ENCODE data around the gene DMXL2.
"Not testable (repeated sequence)": the region's sequence is repeated elsewhere in the genome, so short reads cannot be mapped to it uniquely, and the experiment has no call there.

DMXL2 gene, protein sequence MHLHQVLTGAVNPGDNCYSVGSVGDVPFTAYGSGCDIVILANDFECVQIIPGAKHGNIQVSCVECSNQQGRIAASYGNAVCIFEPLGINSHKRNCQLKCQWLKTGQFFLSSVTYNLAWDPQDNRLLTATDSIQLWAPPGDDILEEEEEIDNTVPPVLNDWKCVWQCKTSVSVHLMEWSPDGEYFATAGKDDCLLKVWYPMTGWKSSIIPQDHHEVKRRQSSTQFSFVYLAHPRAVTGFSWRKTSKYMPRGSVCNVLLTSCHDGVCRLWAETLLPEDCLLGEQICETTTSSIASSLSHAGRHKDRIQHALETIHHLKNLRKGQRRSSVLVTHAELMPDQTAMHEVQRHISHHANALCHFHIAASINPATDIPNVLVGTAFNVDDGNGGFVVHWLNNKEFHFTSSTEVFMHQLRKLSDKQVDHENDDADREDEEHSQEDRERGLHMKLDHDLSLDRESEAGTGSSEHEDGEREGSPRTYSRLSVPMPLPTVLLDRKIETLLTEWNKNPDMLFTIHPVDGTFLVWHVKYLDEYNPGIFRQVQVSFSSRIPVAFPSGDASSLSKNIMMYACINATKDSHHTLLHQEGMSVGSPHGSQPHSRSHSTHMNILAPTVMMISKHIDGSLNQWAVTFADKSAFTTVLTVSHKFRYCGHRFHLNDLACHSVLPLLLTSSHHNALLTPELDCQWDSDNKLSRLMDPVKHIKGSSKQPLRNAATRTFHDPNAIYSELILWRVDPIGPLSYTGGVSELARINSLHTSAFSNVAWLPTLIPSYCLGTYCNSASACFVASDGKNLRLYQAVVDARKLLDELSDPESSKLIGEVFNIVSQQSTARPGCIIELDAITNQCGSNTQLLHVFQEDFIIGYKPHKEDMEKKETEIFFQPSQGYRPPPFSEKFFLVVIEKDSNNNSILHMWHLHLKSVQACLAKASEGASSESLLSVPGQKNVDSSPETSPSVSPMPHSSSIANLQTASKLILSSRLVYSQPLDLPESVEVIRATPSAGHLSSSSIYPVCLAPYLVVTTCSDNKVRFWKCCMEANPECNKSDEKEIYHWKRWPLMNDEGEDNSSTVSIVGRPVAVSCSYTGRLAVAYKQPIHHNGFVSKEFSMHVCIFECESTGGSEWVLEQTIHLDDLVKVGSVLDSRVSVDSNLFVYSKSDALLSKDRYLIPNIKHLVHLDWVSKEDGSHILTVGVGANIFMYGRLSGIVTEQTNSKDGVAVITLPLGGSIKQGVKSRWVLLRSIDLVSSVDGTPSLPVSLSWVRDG (N-terminal part only)

DNA sequence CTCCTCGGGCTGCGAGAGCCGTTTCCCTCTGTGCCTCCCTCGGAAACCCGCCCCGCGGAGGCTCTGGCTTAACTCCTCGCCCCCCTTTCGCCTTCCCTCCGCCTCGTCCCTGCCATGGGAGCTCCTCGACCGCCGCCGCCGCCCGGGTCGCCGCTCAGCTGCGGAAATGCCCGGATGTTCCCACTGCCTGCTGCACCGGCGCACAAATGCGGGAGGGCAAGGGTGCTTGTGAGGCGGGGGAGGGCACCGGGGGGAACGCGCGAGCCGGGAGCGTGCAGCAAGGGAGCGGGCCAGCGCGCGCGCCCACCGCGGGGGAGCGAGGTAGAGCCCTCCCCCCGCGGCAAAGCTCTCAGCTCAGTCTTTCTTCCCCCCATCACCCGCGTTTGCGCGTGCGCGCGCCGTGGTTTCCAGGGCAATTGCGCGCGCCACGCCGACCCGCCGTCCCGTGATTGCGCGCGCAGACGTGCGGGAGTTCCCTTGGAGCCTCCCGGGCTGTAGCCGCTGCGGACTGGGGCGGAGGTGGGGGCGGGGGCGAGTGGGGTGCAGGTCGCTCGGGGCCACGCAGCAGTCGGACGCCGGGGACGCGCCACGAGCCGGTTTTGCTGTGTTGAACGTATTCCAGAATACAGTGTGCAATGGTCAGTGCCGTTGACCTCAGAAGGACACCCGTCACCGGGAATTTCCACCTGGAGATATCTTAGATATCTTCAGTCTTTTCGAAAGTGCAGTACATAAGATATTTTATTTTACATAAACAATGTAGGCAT lies at the start of gene DMXL2:
Gene DMXL2 (minus strand): TSS at position 168 of the 767 bp plus-strand sequence. CDS start 226 bp downstream, outside the sequence.
- DNase-seq: peak; percentile 86 to 92

- DNase-seq: peak; percentile 74 to 78
These were observed 49.6 kb upstream of the DMXL2 start for GRCh38 chr15:51672155-51672687.

DNA sequence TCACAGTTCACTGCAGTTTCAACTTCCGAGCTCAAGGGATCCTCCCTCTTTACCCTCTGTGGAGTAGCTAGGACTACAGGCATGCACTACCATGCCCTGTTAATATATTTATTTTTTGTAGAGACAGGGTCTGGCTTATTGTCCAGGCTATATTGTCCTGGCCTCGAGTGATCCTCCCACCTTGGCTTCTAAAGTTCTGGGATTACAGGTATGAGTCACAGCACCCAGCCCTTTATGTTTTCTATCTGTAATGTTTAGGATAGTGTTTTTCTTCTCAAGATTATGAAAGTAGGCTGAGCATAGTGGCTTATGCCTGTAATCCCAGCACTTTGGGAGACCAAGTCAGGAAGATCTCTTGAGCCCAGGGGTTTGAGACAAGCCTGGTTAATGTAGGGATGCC lies 46.8 kb upstream of the DMXL2 start:
- DNase-seq: no peak

DNA sequence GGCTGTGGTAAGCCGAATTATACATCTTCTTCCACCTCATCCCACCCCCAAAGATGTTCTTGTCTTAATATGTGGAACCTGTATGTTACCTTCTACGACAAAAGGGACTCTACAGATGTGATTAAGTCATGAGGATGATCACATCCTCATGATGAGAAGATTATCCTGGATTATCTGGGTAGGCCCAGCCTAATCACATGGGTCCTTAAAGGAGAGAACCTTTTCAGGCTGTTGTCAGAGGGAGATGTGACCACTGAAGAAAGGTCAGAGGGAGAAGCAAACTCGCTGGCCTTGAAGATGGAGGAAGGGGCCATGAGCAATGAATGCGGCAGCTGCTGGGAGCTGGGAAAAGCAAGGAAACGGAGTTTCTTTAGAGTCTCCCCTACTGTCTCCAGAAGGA lies 45.9 kb upstream of the DMXL2 start:
- DNase-seq: no peak

GRCh38 chr15:51667478-51667877 lies 44.9 kb upstream of the DMXL2 start:
- DNase-seq: no peak

GRCh38 chr15:51661072-51661471 lies 38.5 kb upstream of the DMXL2 start:
- no peak for DNase-seq

- peak; percentile 76 to 79 for DNase-seq
These were observed 36.1 kb upstream of the DMXL2 start for GRCh38 chr15:51658664-51659063.

- DNase-seq: not testable (repeated sequence)
These were observed 33.0 kb upstream of the DMXL2 start for GRCh38 chr15:51655401-51656057.

- no peak for DNase-seq
These were observed 29.6 kb upstream of the DMXL2 start for GRCh38 chr15:51652084-51652668.

- DNase-seq: peak; percentile 72 to 92
These were observed 27.3 kb upstream of the DMXL2 start for GRCh38 chr15:51649659-51650521.

- DNase-seq: not testable (repeated sequence)
These were observed 26.1 kb upstream of the DMXL2 start for GRCh38 chr15:51648643-51649042.

DNA sequence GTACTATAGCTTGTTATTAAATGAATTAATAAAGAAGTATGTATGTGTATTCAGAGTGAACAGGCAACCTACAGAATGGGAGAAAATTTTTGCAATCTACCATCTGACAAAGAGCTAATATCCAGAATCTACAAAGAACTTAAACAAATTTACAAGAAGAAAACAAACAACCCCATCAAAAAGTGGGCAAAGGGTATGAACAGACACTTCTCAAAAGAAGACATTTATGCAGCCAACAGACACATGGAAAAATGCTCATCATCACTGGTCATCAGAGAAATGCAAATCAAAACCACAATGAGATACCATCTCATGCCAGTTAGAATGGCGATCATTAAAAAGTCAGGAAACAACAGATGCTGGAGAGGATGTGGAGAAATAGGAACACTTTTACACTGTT lies 25.5 kb upstream of the DMXL2 start:
- DNase-seq: not testable (repeated sequence)

DNA sequence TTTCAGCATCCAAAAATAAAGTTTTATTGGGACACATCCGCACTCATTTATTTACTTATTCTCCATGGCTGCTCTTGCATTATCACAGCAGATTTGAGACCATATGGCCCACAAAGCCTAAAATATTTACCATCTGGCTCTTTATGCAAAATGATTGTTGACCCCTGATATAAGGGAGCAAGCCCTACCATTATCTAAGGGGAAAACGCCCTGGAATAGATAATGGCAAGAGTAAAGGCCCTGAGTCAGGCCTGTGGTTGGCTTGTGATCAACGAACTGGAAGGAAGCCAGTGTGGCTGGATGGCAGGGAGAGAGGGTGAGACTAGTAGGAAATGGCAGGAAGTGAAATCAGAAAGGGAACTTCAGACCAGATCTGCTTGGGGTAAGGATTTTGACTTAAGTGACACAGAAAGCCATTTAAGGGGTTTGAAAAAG lies 24.6 kb upstream of the DMXL2 start:
- peak; percentile 83 to 84 for DNase-seq

DNA sequence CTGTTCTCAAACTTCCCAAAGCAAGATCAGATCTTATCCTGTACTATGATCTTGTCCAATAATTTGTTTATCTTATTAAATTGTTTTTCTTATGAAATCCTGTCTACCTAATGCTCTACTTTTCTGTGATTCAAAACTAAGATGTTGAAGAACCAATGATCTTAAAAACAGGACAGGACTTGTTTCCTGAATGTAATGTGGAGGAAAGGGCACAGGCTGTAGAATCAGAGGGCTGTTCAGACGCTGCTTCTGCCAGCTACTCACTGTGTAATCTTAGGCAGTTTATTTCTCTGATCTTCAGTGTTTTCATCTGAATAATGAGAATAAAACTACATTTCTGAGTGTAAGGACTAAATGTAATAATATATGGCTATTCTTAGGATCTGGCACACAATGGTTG lies 20.1 kb upstream of the DMXL2 start:
- DNase-seq: no peak

- DNase-seq: peak; percentile 55 to 72
These were observed 19.0 kb upstream of the DMXL2 start for GRCh38 chr15:51641490-51642130.

- DNase-seq: peak; percentile 71 to 91
These were observed 12.1 kb upstream of the DMXL2 start for GRCh38 chr15:51634591-51635198.

DNA sequence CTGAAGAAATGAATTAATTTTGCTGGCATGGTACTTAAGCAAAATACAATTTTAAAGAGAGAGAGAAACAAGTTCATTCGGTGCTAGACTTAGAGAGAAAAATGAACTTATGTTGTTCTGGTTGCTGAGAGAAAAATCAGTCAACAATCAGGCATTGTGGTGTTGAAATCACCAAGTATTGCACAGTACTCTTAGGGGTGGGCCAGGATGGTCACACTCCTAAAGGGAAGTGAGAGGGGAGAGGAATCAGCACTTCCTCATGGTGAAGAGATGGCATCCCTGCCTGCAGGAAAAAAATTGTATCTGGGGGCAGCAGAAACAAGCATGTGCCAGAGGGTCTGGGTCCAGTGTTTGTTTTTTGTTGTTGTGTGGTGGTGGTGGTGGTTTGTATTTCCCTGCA lies 7.0 kb upstream of the DMXL2 start:
- peak; percentile 92 to 94 for DNase-seq

DNA sequence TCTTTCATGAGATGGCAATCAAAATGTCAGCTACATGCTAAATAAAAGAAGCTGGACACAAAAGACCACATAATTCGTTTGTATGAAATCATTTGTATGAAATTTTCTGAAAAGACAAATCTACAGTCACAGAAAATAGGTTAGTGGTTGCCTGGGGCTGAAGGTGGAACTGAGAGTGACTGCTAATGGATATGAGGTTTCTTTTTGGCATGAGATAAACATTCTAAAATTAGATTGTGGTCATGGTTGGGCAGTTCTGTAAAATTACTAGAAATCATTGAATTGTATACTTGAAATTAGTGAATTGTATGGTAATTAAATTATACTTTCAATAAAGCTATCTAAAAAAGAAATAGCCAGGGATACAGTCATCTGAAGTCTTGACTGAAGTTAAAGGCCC lies 2.7 kb upstream of the DMXL2 start:
- peak in 1 of 2 donors; percentile 41 for DNase-seq

DNA sequence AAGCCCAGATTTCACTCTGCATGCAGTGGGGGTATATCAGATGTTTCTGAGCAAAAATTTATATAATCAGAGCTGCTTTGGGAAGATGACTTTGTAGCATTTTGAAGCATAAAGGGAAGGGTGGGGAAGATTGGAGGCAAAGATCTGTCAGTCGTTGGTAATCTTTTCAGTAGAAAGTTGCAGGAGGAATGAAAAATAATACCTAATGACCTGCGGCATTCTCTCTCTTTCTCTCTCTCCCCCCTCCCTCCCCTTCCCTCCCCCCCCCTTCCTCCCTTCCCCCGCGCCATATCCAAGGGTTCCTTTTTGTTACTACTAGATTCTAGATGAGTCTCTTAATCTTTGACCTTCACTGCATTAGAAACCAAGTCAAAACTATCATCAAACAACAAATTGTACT lies 1.5 kb upstream of the DMXL2 start:
- DNase-seq: no peak
